NOMO-1 treated with DMSO at 0.1 percent for 48 hours (cell line): Measurements from ENCODE around the gene KIAA1958.
"Not testable (repeated sequence)": the region's sequence is repeated elsewhere in the genome, so short reads cannot be mapped to it uniquely, and the experiment has no call there.

Experiments
- DNase-seq: peaks from one replicate; lab custom pipeline; 2025; ENCODE audit not compliant: unreplicated experiment; lab: John Stamatoyannopoulos, UW

The KIAA1958 gene

GRCh38 chr9:112554516-112554915 is 67.9 kb downstream of the KIAA1958 start:
- DNase-seq: no peak

GRCh38 chr9:112555101-112555643 is 68.5 kb downstream of the KIAA1958 start:
- no peak for DNase-seq

- DNase-seq: no peak
Observed at GRCh38 chr9:112555844-112556482, 69.3 kb downstream of the KIAA1958 start.

GRCh38 chr9:112556497-112557442 is 70.1 kb downstream of the KIAA1958 start:
- DNase-seq: no peak

- DNase-seq: no peak
Observed at GRCh38 chr9:112558476-112558875, 71.8 kb downstream of the KIAA1958 start.

- no peak for DNase-seq
Observed at GRCh38 chr9:112558978-112559377, 72.4 kb downstream of the KIAA1958 start.

- DNase-seq: no peak
Observed at GRCh38 chr9:112559629-112560413, 73.2 kb downstream of the KIAA1958 start.

- no peak for DNase-seq
Observed at GRCh38 chr9:112562235-112562958, 75.8 kb downstream of the KIAA1958 start.

- DNase-seq: no peak
Observed at GRCh38 chr9:112569186-112569585, 82.6 kb downstream of the KIAA1958 start.

GRCh38 chr9:112570671-112571167 is 84.1 kb downstream of the KIAA1958 start:
- no peak for DNase-seq

- DNase-seq: no peak
Observed at GRCh38 chr9:112571624-112572355, 85.2 kb downstream of the KIAA1958 start.

GRCh38 chr9:112572416-112572815 is 85.8 kb downstream of the KIAA1958 start:
- no peak for DNase-seq

GRCh38 chr9:112574008-112574407 is 87.4 kb downstream of the KIAA1958 start:
- DNase-seq: no peak

GRCh38 chr9:112575107-112575506 is 88.5 kb downstream of the KIAA1958 start:
- no peak for DNase-seq

- DNase-seq: no peak
Observed at GRCh38 chr9:112581469-112582176, 95.0 kb downstream of the KIAA1958 start.

GRCh38 chr9:112582371-112583262 is 96.0 kb downstream of the KIAA1958 start:
- DNase-seq: no peak

- DNase-seq: no peak
Observed at GRCh38 chr9:112586599-112587155, 100.0 kb downstream of the KIAA1958 start.

GRCh38 chr9:112591875-112592274 is 105.2 kb downstream of the KIAA1958 start:
- DNase-seq: not testable (repeated sequence)
